OCI-M2 (cell line): ENCODE results near the gene CASP9.
A peak's percentile ranks its signal among the peaks of the same experiment; 100 is the strongest.

Source experiments
- DNase-seq: peaks from one replicate; lab custom pipeline; 2025; ENCODE audit not compliant: unreplicated experiment; lab: John Stamatoyannopoulos, UW

CASP9 gene

DNA sequence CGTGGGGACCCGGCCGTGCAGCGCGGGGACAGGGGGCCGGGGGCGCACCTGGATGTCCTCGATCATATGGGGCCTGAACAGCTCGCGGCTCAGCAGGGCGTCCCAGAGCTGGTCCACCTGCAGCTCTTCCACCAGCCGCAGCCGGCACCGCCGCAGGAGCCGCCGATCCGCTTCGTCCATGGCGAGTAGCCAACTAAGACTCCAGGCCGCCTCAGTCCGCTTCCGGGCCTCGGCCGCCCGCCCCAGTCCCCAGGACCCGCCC, at the start of gene CASP9:
Gene CASP9 (minus strand): TSS at position 195 of the 262 bp plus-strand sequence. CDS start 15 bp downstream, at position 180.
- peak; percentile 89 for DNase-seq

GRCh38 chr1:15573477-15573876, 49.5 kb upstream of the CASP9 start:
- DNase-seq: no peak

GRCh38 chr1:15571266-15571665, 47.3 kb upstream of the CASP9 start:
- DNase-seq: no peak

DNA sequence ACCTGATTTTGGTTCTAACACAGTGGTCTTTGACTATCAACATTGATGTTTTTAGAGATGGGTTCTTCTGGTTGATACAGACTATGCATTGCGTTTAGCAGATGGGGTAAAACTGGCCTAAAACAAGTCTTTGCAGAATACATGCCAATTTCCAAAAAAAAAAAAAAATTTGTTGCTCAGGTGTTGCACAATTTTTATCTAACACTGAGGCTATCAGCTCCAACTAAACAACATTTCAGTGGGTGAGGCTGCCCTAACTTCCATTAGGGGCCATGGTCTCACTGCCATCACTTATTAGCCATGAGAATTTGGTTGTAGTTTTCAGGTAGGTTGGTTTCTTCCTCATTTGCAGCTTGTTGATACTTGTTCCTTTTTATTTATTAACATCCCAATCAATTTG, 46.8 kb upstream of the CASP9 start:
- DNase-seq: no peak

DNA sequence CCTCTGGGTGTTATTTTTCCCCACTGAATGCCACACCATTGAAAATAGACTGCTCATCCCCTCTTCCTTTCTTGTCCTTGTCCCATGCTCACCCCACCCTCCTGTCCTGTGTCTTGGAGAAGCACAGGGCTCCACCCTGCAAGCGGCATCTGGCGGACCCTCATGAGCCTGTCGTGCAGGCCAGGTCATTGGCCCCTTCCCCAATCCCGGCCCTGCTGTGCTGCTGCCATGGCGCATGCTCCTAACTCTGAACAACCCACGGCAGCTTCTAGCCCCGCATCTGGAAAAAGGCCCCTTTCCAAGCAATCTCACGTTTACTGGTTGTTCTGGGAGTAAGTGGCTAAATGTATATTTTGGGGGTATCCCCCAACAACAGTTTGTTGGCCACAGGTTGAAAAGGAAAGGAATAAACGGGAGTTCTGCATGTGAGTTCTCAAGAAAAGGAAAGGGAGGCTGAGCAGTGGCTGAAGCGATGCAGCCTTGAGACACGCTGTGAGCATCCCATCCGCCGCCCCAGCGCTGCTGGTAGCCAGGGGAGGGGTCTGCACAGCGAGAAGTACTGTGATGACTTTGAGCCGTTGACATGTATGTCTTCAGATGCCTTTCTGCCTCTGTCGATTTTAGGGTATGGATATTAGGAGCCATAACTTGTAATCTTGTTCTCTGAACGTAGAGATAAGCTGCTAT, 44.5 kb upstream of the CASP9 start:
- DNase-seq: no peak

GRCh38 chr1:15559189-15559810, 35.3 kb upstream of the CASP9 start:
- DNase-seq: no peak

- no peak for DNase-seq
Measured at GRCh38 chr1:15558516-15558915, 34.5 kb upstream of the CASP9 start.

DNA sequence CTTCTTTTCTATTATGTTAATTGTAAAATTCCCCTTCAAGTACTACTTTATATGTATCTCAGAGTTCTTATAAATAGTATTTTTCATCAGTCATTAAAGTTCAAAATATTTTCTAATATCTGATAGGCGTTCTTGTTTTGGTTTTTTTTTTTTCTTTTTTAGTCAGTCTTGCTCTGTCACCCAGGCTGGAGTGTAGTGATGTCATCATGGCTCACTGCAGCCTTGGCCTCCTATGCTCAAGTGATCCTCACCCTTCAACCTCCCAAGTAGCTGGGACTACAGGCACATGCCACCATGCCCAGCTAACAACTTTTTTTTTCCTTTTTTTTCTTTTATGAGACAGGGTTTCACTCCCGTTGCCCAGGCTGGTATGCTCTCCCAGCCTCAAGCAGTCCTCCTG, 33.6 kb upstream of the CASP9 start:
- no peak for DNase-seq

DNA sequence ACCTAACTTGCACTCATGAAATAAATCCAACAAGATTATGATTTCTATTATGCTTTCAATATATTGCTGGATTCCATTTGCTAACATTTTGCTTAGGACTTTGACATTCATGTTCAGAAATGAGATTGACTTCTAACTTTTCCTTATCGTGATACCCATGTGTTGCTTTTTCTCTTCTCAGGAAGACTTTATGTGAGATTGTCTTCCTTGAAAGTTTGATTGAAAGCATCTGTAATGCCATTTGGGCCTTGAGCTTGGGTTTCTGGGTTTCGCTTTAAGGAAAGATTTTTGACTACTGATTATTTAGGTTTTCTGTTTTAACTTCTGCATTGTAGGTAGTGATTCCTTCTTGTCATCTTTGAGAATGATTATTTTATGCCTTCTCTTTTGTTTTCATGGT, 33.0 kb upstream of the CASP9 start:
- no peak for DNase-seq

DNA sequence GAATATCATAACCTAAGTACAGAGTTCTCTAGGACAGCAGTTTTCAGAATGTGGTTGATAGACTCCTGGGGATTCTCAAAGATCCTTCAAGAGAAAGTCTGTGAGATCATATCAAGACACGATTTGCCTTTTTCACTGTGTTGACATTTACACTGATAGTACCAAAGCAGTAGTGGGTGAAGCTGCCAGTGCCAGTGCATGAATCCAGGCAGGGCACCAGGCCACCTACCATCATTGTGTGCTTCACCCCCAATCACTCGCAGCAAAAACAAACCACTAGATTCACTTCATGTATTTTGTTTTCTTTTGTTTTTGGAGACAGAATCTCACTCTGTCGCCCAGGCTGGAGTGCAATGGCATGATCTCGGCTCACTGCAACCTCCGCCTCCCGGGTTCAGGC, 26.6 kb upstream of the CASP9 start:
- DNase-seq: no peak

- no peak for DNase-seq
Measured at GRCh38 chr1:15546641-15547040, 22.6 kb upstream of the CASP9 start.

DNA sequence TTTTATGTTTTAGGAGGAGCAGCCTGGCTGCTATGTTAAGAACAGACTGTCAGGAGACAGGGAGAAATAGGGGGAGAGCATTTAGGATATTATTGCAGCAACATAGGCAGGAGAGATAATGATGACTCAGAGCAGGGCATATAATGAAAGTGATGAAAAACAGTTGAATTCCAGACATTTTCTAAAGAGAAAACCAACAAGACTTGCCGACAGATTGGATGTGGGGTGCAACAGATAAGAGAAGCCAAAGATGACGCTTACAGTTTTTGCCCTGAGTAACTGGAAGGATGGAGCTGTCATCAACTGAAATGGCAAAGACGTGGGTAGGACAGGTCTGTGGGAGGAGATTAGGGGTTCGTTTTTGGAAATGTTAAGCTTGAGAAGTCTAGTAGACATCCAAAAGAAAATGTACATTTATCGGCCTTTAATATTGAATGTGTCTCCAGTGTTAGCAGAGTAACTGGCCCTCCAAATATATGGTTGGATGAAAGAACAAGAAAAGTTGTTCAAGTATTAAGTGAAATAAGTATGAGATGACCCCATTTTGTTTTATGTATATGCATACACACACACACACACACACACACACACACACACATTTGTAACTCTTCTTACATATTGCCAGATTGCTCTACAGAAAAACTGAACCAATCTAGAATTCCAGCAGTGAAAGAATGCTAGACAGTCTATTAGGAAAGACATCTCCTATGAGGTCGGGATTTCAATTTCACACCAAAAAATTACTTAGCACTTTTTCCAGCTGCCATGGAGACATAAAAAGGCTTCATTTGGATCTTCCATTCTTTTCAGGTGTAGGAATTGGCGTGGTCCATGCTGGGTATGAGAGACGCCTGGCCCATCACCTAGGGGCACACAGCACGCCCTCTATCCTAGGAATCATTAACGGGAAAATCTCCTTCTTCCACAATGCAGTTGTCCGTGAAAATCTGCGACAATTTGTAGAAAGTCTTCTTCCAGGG, 19.9 kb upstream of the CASP9 start:
- peak; percentile 49 for DNase-seq

DNA sequence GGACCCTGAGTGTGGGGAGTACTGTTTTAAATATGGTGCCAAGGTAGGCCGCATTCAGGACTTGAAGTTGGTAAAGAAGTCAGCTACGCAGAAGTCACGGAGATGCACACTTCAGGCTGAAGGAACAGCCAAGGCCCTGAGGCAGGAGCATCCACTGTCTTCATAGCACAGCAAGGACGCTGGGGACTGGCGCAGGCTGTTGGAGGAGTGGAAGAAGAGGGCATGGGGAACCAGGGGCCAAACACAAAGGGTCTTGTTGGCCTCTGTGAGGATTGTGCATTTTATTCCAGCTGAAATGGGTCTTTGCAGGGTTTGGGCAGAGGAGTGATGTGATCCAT, 19.2 kb upstream of the CASP9 start:
- DNase-seq: no peak

DNA sequence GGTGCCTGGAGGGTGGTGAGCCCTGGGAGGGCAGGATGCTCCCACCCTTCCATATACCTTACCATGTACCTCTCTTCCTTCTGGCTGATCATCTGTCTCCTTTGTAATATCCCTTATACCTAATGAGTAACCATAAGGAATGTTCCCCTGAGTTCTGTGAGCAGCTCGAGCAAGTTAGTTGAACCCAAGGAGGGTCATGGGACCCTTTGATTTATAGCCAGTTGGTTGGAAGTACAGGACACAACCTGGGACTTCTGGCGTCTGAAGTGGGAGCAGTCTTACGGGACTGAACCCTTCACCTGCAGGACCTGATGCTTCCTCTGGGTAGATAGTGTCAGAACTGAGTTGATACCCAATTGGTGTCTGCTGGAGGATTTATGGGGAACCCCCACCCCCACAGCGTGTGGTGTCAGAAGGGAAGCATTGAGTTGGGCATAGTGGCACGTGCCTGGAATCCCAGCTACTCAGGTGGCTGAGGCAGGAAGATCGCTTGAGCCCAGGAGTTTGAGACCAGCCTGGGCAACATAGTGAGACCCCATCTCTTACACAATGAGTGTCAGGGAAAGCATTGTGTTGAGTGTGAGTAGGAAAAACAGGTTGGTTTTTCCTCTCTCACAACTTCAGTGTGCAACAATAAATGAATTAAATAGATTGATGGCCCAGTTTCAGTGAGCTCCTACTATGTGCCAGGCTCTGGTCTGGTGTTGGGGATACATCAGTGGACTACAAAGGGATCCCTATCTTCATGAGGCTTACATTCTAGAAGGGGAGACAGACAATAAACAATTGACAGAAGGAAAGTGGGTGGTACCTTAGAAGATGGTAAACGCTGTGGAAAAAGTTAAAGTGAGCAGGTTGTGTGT, 18.6 kb upstream of the CASP9 start:
- no peak for DNase-seq

DNA sequence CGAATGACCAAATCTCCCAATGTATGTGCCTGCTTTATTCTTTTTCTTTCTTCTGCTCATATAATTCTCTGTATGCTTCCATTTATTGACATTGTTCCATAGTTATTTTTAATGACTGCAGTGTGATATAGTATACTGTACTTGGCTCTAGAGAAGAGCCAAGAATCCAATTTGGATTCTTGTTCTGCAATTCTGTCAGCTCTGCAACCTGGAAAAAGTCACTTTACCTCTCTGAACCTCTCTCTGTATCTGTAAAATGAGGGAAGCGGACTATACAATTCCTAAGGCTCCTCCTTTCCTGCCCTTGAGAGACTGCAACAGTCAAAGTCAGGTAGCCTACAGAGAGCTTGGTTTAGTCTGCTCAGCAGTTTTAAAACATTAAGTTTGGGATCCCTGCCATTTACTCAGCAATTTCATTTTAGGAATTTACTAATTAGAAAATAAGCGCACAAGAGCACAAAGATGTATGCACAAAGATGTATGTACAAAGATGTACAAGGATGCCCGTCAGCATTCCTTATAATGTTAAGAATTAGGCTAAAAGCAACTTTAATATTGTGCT, 17.3 kb upstream of the CASP9 start:
- no peak for DNase-seq

- no peak for DNase-seq
Measured at GRCh38 chr1:15540186-15540585, 16.2 kb upstream of the CASP9 start.

GRCh38 chr1:15538771-15539170, 14.8 kb upstream of the CASP9 start:
- DNase-seq: no peak

DNA sequence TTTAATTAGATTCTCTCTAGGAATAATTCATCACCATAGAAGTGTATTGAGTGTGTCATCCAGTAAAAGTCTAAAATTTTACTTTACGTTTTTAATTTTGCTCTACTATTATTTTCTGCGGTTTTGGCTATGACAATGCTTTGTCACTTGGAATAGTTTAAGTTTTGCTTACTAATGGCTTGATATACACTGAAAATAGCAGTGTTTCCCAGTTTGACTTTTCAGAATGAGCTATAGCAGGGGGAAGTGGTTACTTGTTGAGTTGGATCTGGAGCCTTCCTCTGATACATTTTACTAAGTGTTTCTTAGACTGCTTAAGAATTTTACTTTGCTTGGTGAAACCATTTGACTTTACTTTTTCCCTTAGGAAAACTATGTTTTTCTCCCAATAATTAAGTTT, 7.7 kb upstream of the CASP9 start:
- no peak for DNase-seq

DNA sequence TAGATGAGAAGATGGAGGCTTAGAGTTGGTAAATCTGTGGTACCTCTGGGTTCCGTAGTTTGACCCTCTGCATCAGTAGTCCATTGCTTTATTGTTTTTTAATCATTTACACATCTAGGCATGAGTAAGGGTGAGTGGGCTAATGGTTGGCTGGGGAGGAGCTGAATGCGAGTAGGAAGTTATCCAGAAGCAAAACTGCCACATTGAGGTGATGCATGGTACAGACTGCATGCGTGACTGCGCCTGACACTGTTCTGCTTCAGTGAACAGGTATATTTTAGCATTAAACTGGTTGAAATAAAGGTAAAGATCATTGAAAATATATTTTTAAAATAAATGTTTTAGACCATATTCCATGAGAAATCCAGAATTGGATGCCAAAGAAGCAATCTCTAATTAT, 7.0 kb upstream of the CASP9 start:
- no peak for DNase-seq

DNA sequence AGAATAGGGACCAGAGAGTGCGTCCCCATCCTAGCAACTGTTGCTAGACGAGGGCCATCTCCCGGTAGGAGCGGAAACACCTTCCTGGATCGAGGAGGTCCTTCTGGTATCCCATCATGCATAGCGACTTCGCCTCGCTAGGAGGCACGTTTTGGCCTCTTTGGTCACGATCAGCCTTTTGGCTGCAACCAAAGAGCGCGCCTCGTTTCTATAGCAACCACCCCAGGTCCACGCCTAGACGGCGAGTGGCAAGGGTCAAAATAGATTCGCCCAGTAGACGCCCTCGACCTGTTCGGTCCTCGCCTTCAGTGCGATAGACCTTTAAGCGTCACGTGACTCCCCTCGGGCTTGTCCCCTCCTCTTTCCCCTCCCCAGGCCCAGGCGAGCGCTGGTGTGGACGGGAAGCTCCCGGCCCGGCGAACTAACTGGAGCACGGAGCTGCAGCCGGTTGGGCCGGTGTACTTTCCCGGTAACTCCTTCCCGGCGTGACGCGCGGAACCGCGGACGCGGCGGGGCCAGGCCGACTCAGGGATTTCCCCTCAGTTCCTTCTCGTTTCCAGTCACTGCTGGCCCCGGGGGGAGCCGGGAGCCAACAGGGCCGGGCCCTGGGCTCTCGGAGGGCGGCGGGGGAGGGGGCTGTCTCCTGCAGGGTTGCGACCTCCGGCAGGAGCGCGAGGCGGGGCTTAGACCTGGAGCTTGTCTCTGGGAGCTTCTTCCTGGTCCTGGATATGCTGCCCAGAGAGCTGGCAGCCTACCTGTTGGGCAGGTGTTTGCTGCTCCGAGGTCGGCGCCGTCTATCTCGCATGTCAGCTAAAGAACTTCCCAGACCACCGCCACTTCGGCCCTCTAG, 2.7 kb upstream of the CASP9 start, which contains the start of gene DNAJC16:
Gene DNAJC16 (plus strand): TSS at position 359 of the 850 bp plus-strand sequence. CDS start 2,258 bp downstream, outside the sequence.
- DNase-seq: peak; percentile 95
